Omental fat pad (tissue), 4 donors: ENCODE data around the gene C12orf76. TPM values are rescaled to one million over a fixed set of nuclear protein-coding genes. Genes with fewer than 3 reads are reported as not detected.

Experiments used
- ATAC-seq: fragments of 150-250 bp; one replicate; pipeline ENCODE4 v1.9.1; 2016; ENCODE audit warnings: mild to moderate bottlenecking, moderate library complexity; ENCODE audit not compliant: low FRiP score
- DNase-seq: peaks from one replicate; pipeline ENCODE4 v3.0.0-alpha.2; 2019; ENCODE audit warnings: low spot score
- CTCF ChIP-seq, 3 donors: fragments of 450-650 bp; IDR thresholded peaks; one replicate each; pipeline ENCODE4 v1.5.1; 2016 to 2017; ENCODE audit warnings: antibody characterized with exemption in 3 of 3, mild to moderate bottlenecking in 3 of 3, moderate library complexity in 2 of 3
- total RNA-seq, 4 donors: library from RNA; depleted of rRNA; stranded (reverse); fragments of >200 nt; gene quantifications; one replicate each; pipeline ENCODE4 v1.1.0, GENCODE V29; 2016

C12orf76 gene
- total RNA-seq, 4 donors from 2014 or later, result 7.4 to 17.0 (median 11.9) TPM

GRCh38 chr12:110033888-110034287 is 14.4 kb downstream of the C12orf76 start:
- no peak for DNase-seq

GRCh38 chr12:110029290-110029815 is 19.0 kb downstream of the C12orf76 start:
- DNase-seq (no peak), ATAC-seq (no peak)
- TF ChIP-seq CTCF (IDR thresholded peaks at IDR 0.05), result no peak

More at GRCh38 chr12:110033888-110034287, 14.4 kb downstream of the C12orf76 start:
- no peak for ATAC-seq
- no peak for TF ChIP-seq CTCF (IDR thresholded peaks at IDR 0.05)

- TF ChIP-seq CTCF (IDR thresholded peaks at IDR 0.05), result no peak
- ATAC-seq (no peak), DNase-seq (no peak)
Observed at GRCh38 chr12:110028323-110028722, 20.0 kb downstream of the C12orf76 start.

DNA sequence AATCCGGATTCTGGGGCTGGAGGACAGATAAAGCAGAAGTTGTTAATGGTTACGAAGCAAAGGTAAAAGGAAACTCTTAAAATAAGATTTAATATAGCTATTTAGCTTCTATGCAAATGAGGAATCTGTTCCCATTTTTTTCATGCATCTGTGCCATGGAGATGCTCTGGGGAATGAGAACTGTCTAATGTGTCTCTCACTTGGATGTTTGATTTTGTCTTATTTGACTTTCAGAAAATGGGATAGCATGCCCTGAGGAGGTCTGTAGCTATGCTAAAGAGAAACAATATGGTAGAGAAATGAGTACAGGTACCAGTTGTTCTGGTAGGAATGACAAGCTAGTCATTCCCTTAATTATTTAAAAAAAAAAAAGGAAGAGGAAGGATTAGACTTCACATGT is 24.3 kb downstream of the C12orf76 start:
- TF ChIP-seq CTCF (IDR thresholded peaks at IDR 0.05), result no peak
- DNase-seq, result no peak
- no peak for ATAC-seq

DNA sequence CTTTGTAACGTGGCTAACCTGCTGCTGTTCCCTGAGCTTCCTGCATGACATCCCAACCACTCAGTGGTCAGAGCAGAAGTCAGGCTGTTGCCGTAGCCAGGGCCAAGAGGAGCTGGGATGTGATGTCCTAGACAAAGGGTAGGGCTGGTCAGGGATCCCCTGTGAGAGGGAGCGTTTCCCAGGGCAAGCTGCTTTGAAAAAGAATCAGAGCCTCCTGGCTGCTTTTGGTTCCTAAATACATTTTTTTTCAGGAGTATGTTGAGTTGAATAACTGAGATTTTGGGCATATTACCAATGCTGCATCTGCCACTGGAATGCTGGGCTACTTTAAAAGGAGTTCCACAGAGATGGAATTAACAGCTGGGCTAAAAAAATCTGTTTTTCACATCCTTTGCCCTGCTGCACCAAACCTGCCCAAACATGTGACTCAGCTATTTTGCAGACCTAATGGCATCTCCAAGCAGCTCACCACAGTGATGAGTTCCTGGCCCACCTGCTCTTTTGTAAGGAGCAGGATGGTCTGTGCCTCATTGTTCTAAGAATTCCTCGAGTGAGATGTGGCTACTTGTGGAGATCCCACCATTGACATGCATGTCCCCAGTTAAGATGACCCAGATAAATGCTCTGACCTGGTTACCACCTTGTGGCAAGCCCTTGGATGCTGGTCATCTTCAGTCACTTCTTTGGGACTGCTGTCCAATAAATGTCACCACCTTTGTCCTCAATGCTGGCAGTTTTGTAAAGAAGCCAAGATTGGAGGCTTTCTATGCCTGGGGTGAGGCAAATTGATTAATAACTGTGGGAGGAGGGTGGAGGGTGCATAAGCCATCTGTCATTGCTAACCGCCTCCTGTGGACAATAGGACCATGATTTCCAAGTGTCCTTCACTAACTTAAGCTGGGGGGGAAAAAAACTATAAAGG is 25.0 kb downstream of the C12orf76 start:
- DNase-seq (no peak), ATAC-seq (no peak)
- no peak for TF ChIP-seq CTCF (IDR thresholded peaks at IDR 0.05)

- no peak for DNase-seq
- no peak for ATAC-seq
- no peak for TF ChIP-seq CTCF (IDR thresholded peaks at IDR 0.05)
Observed at GRCh38 chr12:110020956-110021355, 27.4 kb downstream of the C12orf76 start.

DNA sequence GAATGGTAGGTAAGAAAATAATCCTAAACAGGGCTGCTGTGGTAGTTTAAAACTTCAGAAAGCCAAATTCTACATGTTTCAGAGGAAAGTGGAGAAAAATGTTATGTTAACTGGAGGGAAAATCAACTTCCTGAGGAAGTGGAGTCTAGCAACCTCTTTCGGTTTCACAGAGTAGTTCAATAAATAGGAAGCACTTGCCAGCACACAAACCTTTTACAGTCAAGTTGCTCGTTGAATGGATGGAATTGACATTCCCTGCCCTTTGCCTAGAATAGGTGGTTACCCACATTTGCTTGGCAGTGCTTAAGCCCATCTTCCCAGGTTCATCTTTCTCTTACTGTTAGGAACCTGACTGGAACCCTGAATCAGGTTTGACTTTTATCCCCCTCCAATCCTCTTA is 33.2 kb downstream of the C12orf76 start:
- ATAC-seq (no peak), DNase-seq (no peak)
- no peak for TF ChIP-seq CTCF (IDR thresholded peaks at IDR 0.05)
